LNCaP clone FGC (cell line): Measurements from ENCODE around the gene B4GALT5.

Experiments used
- DNase-seq: peaks from one replicate; pipeline ENCODE4 v3.0.0-alpha.2; 2011; ENCODE audit warnings: low read depth
- H3K4me3 ChIP-seq: 2 replicates; pipeline ENCODE4 v1.5.1; 2011; ENCODE audit warnings: mild to moderate bottlenecking, low read depth, low read length, control low read depth
- CTCF ChIP-seq: IDR thresholded peaks from 2 replicates; pipeline ENCODE4 v1.5.1; 2012; ENCODE audit warnings: mild to moderate bottlenecking; ENCODE audit not compliant: control insufficient read depth, insufficient read depth; ENCODE audit errors: extremely low read depth

B4GALT5 gene

GRCh38 chr20:49699200-49699992 is 14.3 kb downstream of the B4GALT5 start:
- DNase-seq, result no peak

GRCh38 chr20:49698477-49698876 is 15.2 kb downstream of the B4GALT5 start:
- no peak for DNase-seq
- no peak for TF ChIP-seq CTCF
- H3K4me3 ChIP-seq, result no peak overlapping the region

More at GRCh38 chr20:49699200-49699992, 14.3 kb downstream of the B4GALT5 start:
- no peak overlapping the region for H3K4me3 ChIP-seq
- no peak for TF ChIP-seq CTCF

- no peak for TF ChIP-seq CTCF
- no peak for DNase-seq
- H3K4me3 ChIP-seq, result no peak overlapping the region
These were observed 16.6 kb downstream of the B4GALT5 start for GRCh38 chr20:49697071-49697470.

GRCh38 chr20:49696594-49696993 is 17.1 kb downstream of the B4GALT5 start:
- TF ChIP-seq CTCF, result no peak
- H3K4me3 ChIP-seq, result no peak overlapping the region
- no peak for DNase-seq

GRCh38 chr20:49695830-49696229 is 17.8 kb downstream of the B4GALT5 start:
- DNase-seq, result no peak
- TF ChIP-seq CTCF, result no peak
- no peak overlapping the region for H3K4me3 ChIP-seq

- no peak overlapping the region for H3K4me3 ChIP-seq
- no peak for DNase-seq
These were observed 19.1 kb downstream of the B4GALT5 start for GRCh38 chr20:49694450-49695071.

More at GRCh38 chr20:49694450-49695071, 19.1 kb downstream of the B4GALT5 start:
- TF ChIP-seq CTCF, result no peak
